Adrenal gland (tissue), 5 donors: ENCODE data around the gene CNDP1.

Source experiments
- POLR2A ChIP-seq, 2 donors: fragments of 450-650 bp; IDR thresholded peaks; one replicate each; pipeline ENCODE4 v1.6.1; 2017; ENCODE audit warnings: antibody characterized with exemption in 2 of 2, mild to moderate bottlenecking in 2 of 2, moderate library complexity in 1 of 2
- TF ChIP-seq, protein P1 (sequence below), 6 experiments: fragments of 450-650 bp in 4 of 6; fragments of 200-600 bp in 2 of 6; sonication (generic) in 1 of 6; IDR thresholded peaks; 1 replicate in 5 of 6; 2 replicates in 1 of 6; pipeline versions ENCODE4 v1.5.1 to v1.8.0; 2016 to 2021; ENCODE audit warnings: antibody characterized with exemption in 6 of 6, mild to moderate bottlenecking in 2 of 6, moderate library complexity in 1 of 6
- donor health status: DM: no; HTN: no; CAD: no.

DNA sequence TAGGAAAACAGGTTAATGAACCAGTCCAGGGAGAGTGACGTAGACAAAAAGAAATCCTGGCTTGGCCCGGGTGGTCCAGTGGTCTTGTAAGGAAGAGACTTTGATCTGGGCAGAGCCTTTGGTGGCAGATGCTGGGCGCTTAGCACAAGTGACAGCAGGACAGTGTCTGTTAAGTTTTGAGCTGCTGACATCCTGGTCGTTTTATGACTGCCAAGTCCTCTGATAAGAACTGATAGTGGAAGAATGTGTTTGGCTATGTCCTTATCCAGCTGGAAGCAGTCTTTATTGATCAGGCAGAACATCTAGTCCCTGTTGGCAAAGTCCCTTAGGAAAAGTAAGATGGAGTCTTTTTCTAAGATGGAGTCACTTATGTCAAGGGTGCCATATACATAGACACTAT lies 36.0 kb downstream of the CNDP1 start:
- TF ChIP-seq, protein P1, sequence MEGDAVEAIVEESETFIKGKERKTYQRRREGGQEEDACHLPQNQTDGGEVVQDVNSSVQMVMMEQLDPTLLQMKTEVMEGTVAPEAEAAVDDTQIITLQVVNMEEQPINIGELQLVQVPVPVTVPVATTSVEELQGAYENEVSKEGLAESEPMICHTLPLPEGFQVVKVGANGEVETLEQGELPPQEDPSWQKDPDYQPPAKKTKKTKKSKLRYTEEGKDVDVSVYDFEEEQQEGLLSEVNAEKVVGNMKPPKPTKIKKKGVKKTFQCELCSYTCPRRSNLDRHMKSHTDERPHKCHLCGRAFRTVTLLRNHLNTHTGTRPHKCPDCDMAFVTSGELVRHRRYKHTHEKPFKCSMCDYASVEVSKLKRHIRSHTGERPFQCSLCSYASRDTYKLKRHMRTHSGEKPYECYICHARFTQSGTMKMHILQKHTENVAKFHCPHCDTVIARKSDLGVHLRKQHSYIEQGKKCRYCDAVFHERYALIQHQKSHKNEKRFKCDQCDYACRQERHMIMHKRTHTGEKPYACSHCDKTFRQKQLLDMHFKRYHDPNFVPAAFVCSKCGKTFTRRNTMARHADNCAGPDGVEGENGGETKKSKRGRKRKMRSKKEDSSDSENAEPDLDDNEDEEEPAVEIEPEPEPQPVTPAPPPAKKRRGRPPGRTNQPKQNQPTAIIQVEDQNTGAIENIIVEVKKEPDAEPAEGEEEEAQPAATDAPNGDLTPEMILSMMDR (IDR thresholded peaks at IDR 0.05) = no peak
- no peak for TF ChIP-seq POLR2A (IDR thresholded peaks at IDR 0.05)
